Measurements from ENCODE around the gene INPP5A. TPM values are rescaled to one million over a fixed set of nuclear protein-coding genes. Genes with fewer than 3 reads are reported as not detected.
A peak's percentile ranks its signal among the peaks of the same experiment; 100 is the strongest.

INPP5A gene
- total and polyA plus RNA-seq, 10 donors, result 11.1 to 41.3 (median 30.8) TPM

DNA sequence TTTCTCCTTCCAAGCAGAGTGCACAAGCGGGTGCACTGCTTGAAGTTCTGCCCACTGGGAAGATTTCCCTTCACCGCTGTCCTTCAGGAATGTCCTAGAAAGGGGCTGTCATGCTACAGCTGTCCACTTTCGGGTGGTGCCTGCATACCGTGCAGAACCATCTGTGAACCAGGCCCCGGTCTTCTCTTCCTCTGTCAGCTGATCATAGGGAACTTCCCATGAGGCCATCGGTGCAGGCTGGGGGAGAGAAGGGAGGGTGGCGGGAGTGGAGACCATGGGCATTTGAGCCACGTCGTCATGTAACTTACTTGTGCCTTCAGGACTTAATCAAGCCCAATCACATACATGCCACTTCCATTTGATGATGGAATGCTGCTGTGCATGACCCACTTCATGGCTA is 136.7 kb downstream of the INPP5A start:
- 88 to 96% (median 94%) methylated on average over 9 of the region's 9 CpGs for WGBS, 5 donors
- H3K4me1 ChIP-seq, result no peaks in the 10 kb centered on the region
- DNase-seq, result peak; percentile 38

DNA sequence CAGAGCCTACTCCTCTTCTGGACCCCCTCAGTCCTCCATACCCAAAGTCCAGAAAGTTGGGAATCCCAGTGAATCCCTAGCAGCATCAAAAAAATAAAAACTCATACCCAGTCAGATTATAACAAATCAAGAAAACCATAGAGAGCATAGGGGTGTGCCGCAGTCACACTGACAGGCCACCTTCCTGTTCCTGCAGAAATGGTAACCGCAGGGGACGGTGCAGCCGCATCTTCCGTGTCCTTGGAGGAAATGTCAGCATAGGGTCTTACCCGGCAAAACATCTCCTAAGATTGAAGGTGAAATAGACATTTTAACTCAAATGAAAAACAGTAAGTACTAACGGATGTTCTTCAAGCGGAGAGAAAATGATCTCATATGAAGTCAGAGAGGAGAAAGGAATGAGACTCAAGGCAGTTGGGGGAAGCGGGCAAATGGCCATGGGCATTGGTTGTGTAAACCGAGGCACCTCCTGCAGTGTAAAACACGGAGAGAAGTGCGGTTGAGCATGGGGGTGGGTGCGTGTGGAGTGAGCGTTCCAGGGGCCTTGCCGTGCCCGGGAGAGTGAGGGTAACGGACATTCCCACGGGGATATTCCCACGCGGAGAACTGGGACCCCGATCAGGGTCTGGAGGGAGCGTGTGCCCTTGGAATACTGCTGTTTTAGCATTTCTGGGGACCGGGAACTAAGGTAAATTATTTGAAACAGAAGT is 137.6 kb downstream of the INPP5A start:
- WGBS, 5 donors, result 92 to 96% (median 94%) methylated on average over 23 of the region's 23 CpGs
- TF ChIP-seq POLR2A (IDR thresholded peaks at IDR 0.05) (no peak), POLR2AphosphoS5 (IDR thresholded peaks at IDR 0.05) (no peak)
- TF ChIP-seq, protein P1, sequence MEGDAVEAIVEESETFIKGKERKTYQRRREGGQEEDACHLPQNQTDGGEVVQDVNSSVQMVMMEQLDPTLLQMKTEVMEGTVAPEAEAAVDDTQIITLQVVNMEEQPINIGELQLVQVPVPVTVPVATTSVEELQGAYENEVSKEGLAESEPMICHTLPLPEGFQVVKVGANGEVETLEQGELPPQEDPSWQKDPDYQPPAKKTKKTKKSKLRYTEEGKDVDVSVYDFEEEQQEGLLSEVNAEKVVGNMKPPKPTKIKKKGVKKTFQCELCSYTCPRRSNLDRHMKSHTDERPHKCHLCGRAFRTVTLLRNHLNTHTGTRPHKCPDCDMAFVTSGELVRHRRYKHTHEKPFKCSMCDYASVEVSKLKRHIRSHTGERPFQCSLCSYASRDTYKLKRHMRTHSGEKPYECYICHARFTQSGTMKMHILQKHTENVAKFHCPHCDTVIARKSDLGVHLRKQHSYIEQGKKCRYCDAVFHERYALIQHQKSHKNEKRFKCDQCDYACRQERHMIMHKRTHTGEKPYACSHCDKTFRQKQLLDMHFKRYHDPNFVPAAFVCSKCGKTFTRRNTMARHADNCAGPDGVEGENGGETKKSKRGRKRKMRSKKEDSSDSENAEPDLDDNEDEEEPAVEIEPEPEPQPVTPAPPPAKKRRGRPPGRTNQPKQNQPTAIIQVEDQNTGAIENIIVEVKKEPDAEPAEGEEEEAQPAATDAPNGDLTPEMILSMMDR (IDR thresholded peaks at IDR 0.05 in 8 of 11, conservative IDR thresholded peaks at IDR 0.05 in 3 of 11), result no peak
- Histone ChIP-seq H3K9me3 (no peaks in the 10 kb centered on the region), H3K27me3 (replicated peaks in 1 of 7) (no peaks in the 10 kb centered on the region), H3K4me1 (no peaks in the 10 kb centered on the region), H3K27ac (no peak overlapping the region), H3K36me3 (peaks cover 0 to 51% (median 0%) of the 10 kb centered on the region in 6 donors), H3K4me3 (no peak overlapping the region)
- DNase-seq, result peak; percentile 32
- intact Hi-C loops (cut with DNase I; ENCODE audit: low total_unique reads), result no loop called here

More for the DNA sequence above, 136.7 kb downstream of the INPP5A start:
- no peak for TF ChIP-seq POLR2A (IDR thresholded peaks at IDR 0.05)
- TF ChIP-seq POLR2AphosphoS5 (IDR thresholded peaks at IDR 0.05), result no peak
- no peak overlapping the region for H3K4me3 ChIP-seq
- H3K27ac ChIP-seq, result no peak overlapping the region
- H3K27me3 ChIP-seq (replicated peaks in 1 of 7), result no peaks in the 10 kb centered on the region
- intact Hi-C loops (cut with DNase I; ENCODE audit: low total_unique reads), result no loop called here
- H3K36me3 ChIP-seq, result peaks cover 0 to 43% (median 0%) of the 10 kb centered on the region in 6 donors
- H3K9me3 ChIP-seq, result no peaks in the 10 kb centered on the region

DNA sequence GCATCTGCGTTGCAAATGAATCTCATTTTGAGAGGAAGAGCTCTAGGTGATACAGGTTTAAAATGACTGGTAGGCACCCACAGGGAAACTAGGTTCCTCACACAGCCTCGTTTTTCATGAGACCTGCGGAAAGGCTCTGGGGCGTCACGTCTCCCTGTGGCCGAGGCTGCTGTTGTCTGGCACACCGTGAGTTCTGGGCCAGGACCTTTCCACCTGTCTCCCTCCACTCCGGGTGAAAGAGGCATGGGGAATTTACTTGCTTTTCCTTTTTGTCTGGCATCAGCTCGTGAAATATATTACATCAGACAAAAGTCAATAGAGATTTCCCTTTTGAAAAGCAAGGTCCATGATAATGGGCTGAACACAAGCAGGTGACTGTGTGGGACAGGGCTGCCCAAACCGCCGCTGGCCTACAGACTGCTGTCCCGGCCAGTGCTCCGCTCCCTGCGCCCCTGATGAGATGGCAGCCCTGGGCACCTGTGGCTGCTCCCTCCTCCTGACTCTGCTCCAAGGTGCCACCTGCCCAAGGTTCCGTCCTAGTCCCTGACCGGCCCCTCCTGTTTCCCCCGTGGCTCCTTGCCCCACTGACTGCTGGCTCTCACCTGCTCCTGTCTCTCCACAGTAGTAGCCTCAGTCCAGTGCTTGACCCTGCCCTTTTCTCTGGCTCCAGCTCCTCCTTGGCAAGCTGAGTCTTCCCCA is 138.8 kb downstream of the INPP5A start:
- intact Hi-C loops (cut with DNase I; ENCODE audit: low total_unique reads), result no loop called here
- no peak overlapping the region for H3K4me3 ChIP-seq
- 91 to 94% (median 93%) methylated on average over 17 of the region's 17 CpGs for WGBS, 5 donors
- H3K36me3 ChIP-seq, result peaks cover 0 to 49% (median 0%) of the 10 kb centered on the region in 6 donors
- no peaks in the 10 kb centered on the region for H3K27me3 ChIP-seq (replicated peaks in 1 of 7)
- H3K9me3 ChIP-seq, result no peaks in the 10 kb centered on the region
- H3K4me1 ChIP-seq, result no peaks in the 10 kb centered on the region
- peak; percentile 58 for DNase-seq
- TF ChIP-seq POLR2A (IDR thresholded peaks at IDR 0.05), result no peak
- TF ChIP-seq, protein P1 (IDR thresholded peaks at IDR 0.05 in 8 of 11, conservative IDR thresholded peaks at IDR 0.05 in 3 of 11), result no peak
- H3K27ac ChIP-seq, result no peak overlapping the region

DNA sequence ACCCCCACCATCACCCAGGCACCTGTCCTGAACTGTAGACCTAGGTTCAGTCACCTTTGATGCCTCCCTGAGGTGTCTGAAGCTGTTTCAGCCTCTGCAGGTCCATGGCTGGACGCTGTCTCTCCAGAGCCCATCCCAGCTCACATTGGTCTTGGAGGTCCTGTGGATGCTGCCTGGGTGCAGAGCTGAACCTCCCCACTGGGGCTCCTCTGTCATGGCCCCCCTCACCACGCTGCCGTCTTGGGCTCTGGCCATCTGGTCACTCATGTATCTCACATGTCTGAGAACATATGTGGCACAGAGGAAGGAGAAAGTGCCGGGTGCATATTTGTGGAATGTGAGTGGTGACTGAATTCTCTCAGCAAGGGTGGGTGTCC is 139.5 kb downstream of the INPP5A start:
- intact Hi-C loops (cut with DNase I; ENCODE audit: low total_unique reads), result no loop called here
- TF ChIP-seq, protein P1 (IDR thresholded peaks at IDR 0.05 in 8 of 11, conservative IDR thresholded peaks at IDR 0.05 in 3 of 11), result no peak
- TF ChIP-seq POLR2A (IDR thresholded peaks at IDR 0.05) (no peak), POLR2AphosphoS5 (IDR thresholded peaks at IDR 0.05) (no peak)
- H3K9me3 ChIP-seq, result no peaks in the 10 kb centered on the region
- H3K36me3 ChIP-seq, result peaks cover 0 to 53% (median 0%) of the 10 kb centered on the region in 6 donors
- H3K27ac ChIP-seq, result no peak overlapping the region
- 82 to 100% (median 95%) methylated on average over 1 to 4 of the region's 4 CpGs for WGBS, 5 donors
- no peak overlapping the region for H3K4me3 ChIP-seq
- H3K27me3 ChIP-seq (replicated peaks in 1 of 7), result no peaks in the 10 kb centered on the region
- DNase-seq, result peak; percentile 54
- no peaks in the 10 kb centered on the region for H3K4me1 ChIP-seq
